H9 (cell line): Measurements from ENCODE around the gene STOX1. TPM values are rescaled to one million over a fixed set of nuclear protein-coding genes. Genes with fewer than 3 reads are reported as not detected.
A peak's percentile ranks its signal among the peaks of the same experiment; 100 is the strongest.

Source experiments
- DNase-seq: peaks from one replicate; pipeline ENCODE4 v3.0.0-alpha.2; 2017
- H2AFZ ChIP-seq: one replicate; pipeline ENCODE4 v1.6.1; 2013; ENCODE audit warnings: mild to moderate bottlenecking, low read length, control low read depth, moderate library complexity
- H2AK5ac ChIP-seq: 2 replicates; pipeline ENCODE4 v1.6.1; 2013; ENCODE audit warnings: low read length, control low read depth, mixed read lengths; ENCODE audit not compliant: insufficient read length
- H2BK120ac ChIP-seq: one replicate; pipeline ENCODE4 v1.6.1; 2013; ENCODE audit warnings: low read depth, mild to moderate bottlenecking, low read length, control low read depth, inconsistent platforms; ENCODE audit not compliant: poor library complexity, severe bottlenecking
- H2BK12ac ChIP-seq: 2 replicates; pipeline ENCODE4 v1.6.1; 2013; ENCODE audit warnings: low read length, control low read depth, mixed read lengths, low read depth; ENCODE audit not compliant: insufficient read length
- H2BK15ac ChIP-seq: 2 replicates; pipeline ENCODE4 v1.6.1; 2013; ENCODE audit warnings: low read depth, low read length, control low read depth
- H2BK20ac ChIP-seq: one replicate; pipeline ENCODE4 v1.6.1; 2013; ENCODE audit warnings: low read depth, mild to moderate bottlenecking, low read length, control low read depth, inconsistent platforms; ENCODE audit not compliant: poor library complexity, severe bottlenecking
- H2BK5ac ChIP-seq: 2 replicates; pipeline ENCODE4 v1.6.1; 2013; ENCODE audit warnings: low read length, control low read depth, mixed read lengths; ENCODE audit not compliant: insufficient read length
- H3K14ac ChIP-seq: 2 replicates; pipeline ENCODE4 v1.6.1; 2013; ENCODE audit warnings: low read length, control low read depth; ENCODE audit not compliant: insufficient read depth
- H3K18ac ChIP-seq: 2 replicates; pipeline ENCODE4 v1.6.1; 2013; ENCODE audit warnings: low read depth, mild to moderate bottlenecking, mixed read lengths, low read length, control low read depth; ENCODE audit not compliant: insufficient read length
- H3K23ac ChIP-seq: 2 replicates; pipeline ENCODE4 v1.6.1; 2013; ENCODE audit warnings: low read length, control low read depth, mixed read lengths, low read depth; ENCODE audit not compliant: insufficient read length
- H3K23me2 ChIP-seq: 2 replicates; pipeline ENCODE4 v1.6.1; 2013; ENCODE audit warnings: low read depth, mild to moderate bottlenecking, mixed read lengths, low read length, control low read depth; ENCODE audit not compliant: insufficient read length, poor library complexity, severe bottlenecking
- H3K27ac ChIP-seq: 2 replicates; pipeline ENCODE4 v1.5.1; 2013; ENCODE audit warnings: low read length, control low read depth, mixed read lengths, low read depth; ENCODE audit not compliant: insufficient read length
- H3K27me3 ChIP-seq: 2 replicates; pipeline ENCODE4 v1.6.1; 2013; ENCODE audit warnings: low read length, control low read depth, inconsistent platforms; ENCODE audit not compliant: insufficient read depth
- H3K4ac ChIP-seq: 2 replicates; pipeline ENCODE4 v1.6.1; 2013; ENCODE audit warnings: low read depth, mild to moderate bottlenecking, control low read depth, inconsistent platforms, low read length, moderate library complexity
- H3K4me1 ChIP-seq: 2 replicates; pipeline ENCODE4 v1.6.1; 2013; ENCODE audit warnings: low read length, control low read depth, inconsistent platforms; ENCODE audit not compliant: insufficient read depth
- H3K4me2 ChIP-seq: 2 replicates; pipeline ENCODE4 v1.6.1; 2013; ENCODE audit warnings: low read length, control low read depth, mixed read lengths; ENCODE audit not compliant: insufficient read length, insufficient read depth
- H3K56ac ChIP-seq: 2 replicates; pipeline ENCODE4 v1.6.1; 2013; ENCODE audit warnings: low read depth, mild to moderate bottlenecking, mixed read lengths, low read length, control low read depth; ENCODE audit not compliant: insufficient read length
- H3K79me1 ChIP-seq: 2 replicates; pipeline ENCODE4 v1.6.1; 2013; ENCODE audit warnings: low read depth, mild to moderate bottlenecking, moderate library complexity, low read length, control low read depth, inconsistent platforms; ENCODE audit not compliant: insufficient read depth, poor library complexity, severe bottlenecking
- H3K79me2 ChIP-seq: 2 replicates; pipeline ENCODE4 v1.6.1; 2013; ENCODE audit warnings: low read length, control low read depth, inconsistent platforms; ENCODE audit not compliant: insufficient read depth
- H3K9ac ChIP-seq: 2 replicates; pipeline ENCODE4 v1.6.1; 2013; ENCODE audit warnings: low read length, control low read depth, mixed read lengths; ENCODE audit not compliant: insufficient read length; ENCODE audit errors: extremely low read depth
- H3K9me3 ChIP-seq: one replicate; pipeline ENCODE4 v1.6.1; 2013; ENCODE audit warnings: low read depth, low read length, inconsistent platforms; ENCODE audit not compliant: control insufficient read depth
- H3T11ph ChIP-seq: one replicate; pipeline ENCODE4 v1.6.1; 2013; ENCODE audit warnings: mild to moderate bottlenecking, low read length, control low read depth, inconsistent platforms
- H4K20me1 ChIP-seq: one replicate; pipeline ENCODE4 v1.6.1; 2013; ENCODE audit not compliant: control insufficient read depth, insufficient read length, insufficient read depth
- H4K5ac ChIP-seq: 2 replicates; pipeline ENCODE4 v1.6.1; 2013; ENCODE audit warnings: low read depth, mild to moderate bottlenecking, mixed read lengths, low read length, control low read depth; ENCODE audit not compliant: insufficient read length
- H4K8ac ChIP-seq: replicated peaks from 2 replicates; pipeline ENCODE4 v1.6.1; 2013; ENCODE audit warnings: low read length, control low read depth, mixed read lengths, low read depth; ENCODE audit not compliant: insufficient read length
- H4K91ac ChIP-seq: 2 replicates; pipeline ENCODE4 v1.6.1; 2013; ENCODE audit warnings: low read depth, mild to moderate bottlenecking, moderate library complexity, mixed read lengths, low read length, control low read depth; ENCODE audit not compliant: insufficient read length
- H3K27ac Mint-ChIP-seq, 3 experiments: 2 replicates in 2 of 3; 3 replicates in 1 of 3; pipeline ENCODE4 v1.8.0; 2020 to 2021; ENCODE audit warnings: mixed read lengths in 3 of 3, mild to moderate bottlenecking in 1 of 3, moderate library complexity in 1 of 3
- H3K27me3 Mint-ChIP-seq: 2 replicates; pipeline ENCODE4 v1.8.0; 2021; ENCODE audit warnings: low read depth, mild to moderate bottlenecking, moderate library complexity, mixed read lengths
- H3K36me3 Mint-ChIP-seq, 3 experiments: 2 replicates in 2 of 3; 3 replicates in 1 of 3; pipeline ENCODE4 v1.8.0; 2020 to 2021; ENCODE audit warnings: low read depth in 3 of 3, mixed read lengths in 3 of 3; ENCODE audit not compliant: insufficient read depth in 1 of 3
- H3K4me1 Mint-ChIP-seq, 2 experiments: 2 replicates each; pipeline ENCODE4 v1.8.0; 2020; ENCODE audit warnings: mixed read lengths in 2 of 2
- H3K4me3 Mint-ChIP-seq, 2 experiments: 2 replicates in 1 of 2; 3 replicates in 1 of 2; pipeline ENCODE4 v1.8.0; 2020 to 2021; ENCODE audit warnings: mild to moderate bottlenecking in 2 of 2, mixed read lengths in 2 of 2, moderate library complexity in 1 of 2
- H3K9me3 Mint-ChIP-seq, 2 experiments: 2 replicates in 1 of 2; 3 replicates in 1 of 2; pipeline ENCODE4 v1.8.0; 2020; ENCODE audit warnings: mild to moderate bottlenecking in 2 of 2, mixed read lengths in 2 of 2, moderate library complexity in 1 of 2
- CTCF ChIP-seq: fragments of 200-600 bp; sonication (generic); conservative IDR thresholded peaks from 3 replicates; pipeline ENCODE4 v1.8.0; 2021; ENCODE audit warnings: antibody characterized with exemption, mild to moderate bottlenecking
- WGBS: extraction: QIAGEN DNeasy Blood & Tissue Kit; methylation state at CpG from one replicate; pipeline ENCODE4 v1.1.7; 2013; ENCODE audit warnings: missing lambda C conversion rate, low lambda C conversion rate, mixed read lengths; ENCODE audit not compliant: insufficient read length; ENCODE audit errors: extremely low coverage; 5-methylcytosine and 5-hydroxymethylcytosine counted together
- total RNA-seq: library from RNA; stranded (reverse); gene quantifications from 2 replicates; pipeline ENCODE4 v1.2.1, GENCODE V29; 2021

The STOX1 gene
- total RNA-seq, 1 experiment from 2014 or later = 5.8 TPM

DNA sequence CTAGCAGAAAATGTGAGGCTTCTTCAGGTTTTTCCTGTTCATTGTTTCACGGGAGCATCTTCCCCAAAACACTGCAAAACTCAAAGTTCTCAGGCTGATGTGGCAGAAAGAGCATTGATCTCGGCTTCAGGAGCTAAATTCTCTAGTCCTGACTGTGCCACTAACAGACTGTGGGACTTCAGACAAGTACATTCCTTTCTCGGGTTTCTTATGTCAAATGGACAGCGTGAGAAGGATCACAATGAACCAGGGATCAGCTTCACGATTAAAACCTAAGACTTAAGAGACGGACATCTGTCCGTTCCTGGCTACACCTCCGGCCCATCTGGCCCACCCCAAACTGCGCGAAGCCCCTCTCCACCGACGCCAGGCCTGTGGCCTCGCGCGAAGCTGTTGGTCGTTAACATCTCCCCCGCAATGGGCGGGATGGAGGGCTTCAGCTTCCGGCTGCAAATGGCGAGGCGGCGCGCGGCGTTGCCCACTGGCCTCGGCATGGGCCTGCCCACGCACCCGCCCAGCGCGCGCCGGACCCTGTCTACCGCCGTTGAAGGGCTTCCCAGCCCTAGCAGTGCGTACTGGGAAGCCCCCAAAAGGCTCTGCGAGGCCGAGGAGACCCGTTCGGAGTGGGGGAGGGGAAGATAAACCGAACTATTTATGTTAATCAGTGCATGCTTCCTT is 73.2 kb downstream of the STOX1 start:
- Histone ChIP-seq H2BK15ac (no peak overlapping the region), H4K8ac (no peak overlapping the region), H3K79me2 (peaks cover 8% of the 10 kb centered on the region; the same call in 1 of the 2 replicates), H3K4ac (no peak overlapping the region), H2AFZ (no peak overlapping the region), H3K27ac (peak overlapping the region; percentile 29), H3T11ph (peak overlapping the region; percentile 3), H2BK12ac (peak overlapping the region; percentile 31), H4K91ac (no peak overlapping the region), H2BK120ac (no peak overlapping the region), H2BK20ac (no peak overlapping the region), H3K23me2 (peaks cover 9% of the 10 kb centered on the region), H3K9me3 (no peaks in the 10 kb centered on the region), H3K27me3 (no peaks in the 10 kb centered on the region), H3K9ac (peak overlapping the region; percentile 65), H2AK5ac (no peak overlapping the region), H3K18ac (peak overlapping the region; percentile 82), H3K4me2 (peak overlapping the region; percentile 27), H4K5ac (peak overlapping the region; percentile 64), H3K56ac (no peak overlapping the region), H2BK5ac (no peak overlapping the region), H3K4me1 (no peaks in the 10 kb centered on the region), H4K20me1 (no peaks in the 10 kb centered on the region), H3K23ac (no peak overlapping the region), H3K14ac (peak overlapping the region; percentile 94), H3K79me1 (no peaks in the 10 kb centered on the region)
- WGBS = no CpG with 5 or more reads among the region's 40 CpGs
- Mint-ChIP-seq H3K27ac (peak overlapping the region; percentile 96 to 99 (median 98)), H3K4me3 (peak overlapping the region; percentile 93 to 96), H3K36me3 (peaks cover 5 to 9% (median 8%) of the 10 kb centered on the region in 3 experiments; a peak in 5 of 7 replicates), H3K27me3 (peaks cover 2% of the 10 kb centered on the region), H3K4me1 (peaks cover 20 to 22% of the 10 kb centered on the region in 2 experiments), H3K9me3 (no peaks in the 10 kb centered on the region)
- no peak for DNase-seq
- no peak for TF ChIP-seq CTCF
